NCI-H1105 (cell line): Measurements from ENCODE around the gene RNASE4.
"Not testable (repeated sequence)": the region's sequence is repeated elsewhere in the genome, so short reads cannot be mapped to it uniquely, and the experiment has no call there.

ENCODE experiments used
- DNase-seq: peaks from one replicate; lab custom pipeline; 2025; lab: John Stamatoyannopoulos, UW

RNASE4 gene

DNA sequence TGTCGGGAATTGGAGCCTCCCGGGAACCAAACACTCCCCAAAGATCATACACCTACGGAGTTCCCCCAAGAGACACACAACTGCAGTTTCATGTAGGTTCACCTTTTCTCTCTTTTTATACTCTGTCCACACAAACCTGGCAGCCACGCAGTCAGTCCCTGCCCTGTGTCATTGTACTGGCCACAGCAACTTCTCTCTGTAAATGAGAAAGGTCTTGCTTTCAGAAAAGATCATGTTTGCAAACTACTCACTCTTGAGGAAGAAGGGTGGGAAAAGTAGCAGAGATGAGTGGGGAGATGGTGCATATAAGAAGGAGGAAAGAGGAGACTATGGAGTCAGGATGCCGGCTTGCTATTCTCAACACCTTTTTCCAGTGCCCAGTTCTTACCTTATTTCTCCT is 14.6 kb downstream of the RNASE4 start:
- no peak for DNase-seq

DNA sequence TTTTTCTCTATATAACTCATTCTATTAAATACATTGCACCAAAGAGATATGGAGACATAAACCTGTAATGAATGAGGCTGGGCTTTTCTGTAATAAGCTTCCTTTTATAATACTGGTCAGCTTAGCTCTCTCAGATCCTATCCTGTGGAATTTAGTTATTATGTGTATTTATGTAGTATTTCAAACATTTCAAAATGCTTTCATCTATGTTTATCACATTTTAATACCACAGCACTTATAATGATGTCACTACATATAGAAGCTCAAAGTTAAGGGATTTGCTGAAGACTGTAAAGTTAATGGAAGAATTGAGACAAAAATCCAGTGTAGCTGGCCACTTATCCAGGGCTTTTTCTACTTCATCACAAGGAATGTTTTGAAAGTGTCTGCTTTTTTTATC is 15.6 kb downstream of the RNASE4 start:
- DNase-seq, result no peak

DNA sequence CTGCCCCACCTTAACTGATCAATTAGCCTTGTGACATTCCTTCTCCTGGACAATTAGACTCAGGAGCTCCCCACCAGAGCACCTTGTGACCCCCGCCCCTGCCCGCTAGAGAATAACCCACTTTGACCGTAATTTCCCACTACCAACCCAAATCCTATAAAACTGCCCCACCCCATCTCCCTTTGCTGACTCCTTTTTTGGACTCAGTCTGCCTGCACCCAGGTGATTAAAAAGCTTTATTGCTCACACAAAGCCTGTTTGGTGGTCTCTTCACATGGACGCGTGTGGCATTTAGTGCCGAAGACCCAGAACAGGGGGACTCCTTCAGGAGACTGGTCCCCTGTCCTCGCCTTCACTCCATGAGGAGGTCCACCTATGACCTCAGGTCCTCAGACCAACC is 16.6 kb downstream of the RNASE4 start:
- not testable (repeated sequence) for DNase-seq

DNA sequence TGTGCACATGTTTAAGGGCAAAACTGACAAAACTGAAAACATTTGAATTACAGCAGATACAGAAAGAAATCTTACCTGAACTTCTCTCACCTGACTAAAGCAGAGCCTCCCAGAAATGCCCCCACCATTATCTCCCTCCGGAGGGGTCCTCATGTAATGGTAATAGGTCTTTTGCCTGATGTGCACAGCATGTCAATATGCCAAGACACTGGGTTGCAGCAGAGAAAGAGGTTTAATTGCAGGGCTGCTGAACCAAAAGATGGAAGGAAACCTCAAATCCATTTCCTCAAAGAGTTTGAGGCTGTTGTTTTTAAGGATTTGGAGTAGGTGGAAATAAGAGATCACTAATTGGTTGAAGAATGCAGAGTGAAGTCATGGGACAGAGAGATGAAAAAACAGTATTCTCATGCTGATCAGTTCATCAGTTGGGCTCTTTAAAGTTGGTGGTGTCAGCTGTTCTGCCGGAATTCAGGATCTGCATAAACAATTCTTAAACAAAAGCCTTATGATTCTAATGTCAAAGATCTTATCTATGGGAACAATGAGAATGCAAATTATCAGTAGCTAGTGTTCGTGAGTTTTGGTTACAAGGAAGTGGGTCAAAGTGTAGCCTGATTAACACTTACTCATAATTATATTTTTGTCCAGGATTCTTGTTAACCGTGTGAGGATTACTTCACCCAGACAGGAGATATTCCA is 22.4 kb downstream of the RNASE4 start:
- DNase-seq, result no peak

DNA sequence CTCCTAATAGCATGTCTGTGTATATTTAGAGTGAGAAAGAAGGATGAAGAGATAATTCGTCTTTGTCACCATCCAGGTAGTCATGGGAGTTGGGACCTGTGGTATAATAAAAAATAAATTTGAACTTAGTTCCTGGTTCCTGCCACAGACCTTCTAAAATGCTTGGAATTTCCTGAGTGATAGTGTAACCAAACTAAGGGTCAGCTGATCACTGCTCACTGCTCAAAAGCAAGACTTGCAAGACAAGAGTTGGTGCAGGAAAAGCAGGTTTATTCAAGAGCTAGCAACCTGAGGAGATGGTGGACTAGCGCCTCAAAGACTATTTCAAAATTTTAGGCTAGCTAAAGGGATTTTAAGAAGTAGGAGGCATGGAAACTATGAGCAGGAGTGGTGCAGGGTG is 23.3 kb downstream of the RNASE4 start:
- DNase-seq, result no peak

DNA sequence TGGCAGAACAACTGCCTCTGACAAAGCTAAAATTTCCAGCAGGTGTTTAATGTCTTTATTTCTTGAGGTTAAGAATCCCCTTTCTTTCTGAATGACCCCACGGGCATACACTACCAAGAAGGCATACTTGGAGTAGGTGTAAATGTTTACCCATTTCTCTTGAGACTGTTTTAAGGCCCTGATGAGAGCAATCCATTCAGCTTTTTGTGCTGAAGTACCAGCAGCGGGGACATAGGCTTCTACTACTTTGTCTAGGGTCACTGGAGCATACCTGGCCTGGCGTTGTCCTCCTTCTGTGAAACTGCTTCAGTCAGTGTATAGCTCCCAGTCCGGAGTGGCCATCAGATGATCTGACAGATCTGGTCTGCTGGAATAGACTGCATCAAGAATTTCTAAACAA is 26.9 kb downstream of the RNASE4 start:
- DNase-seq, result no peak

DNA sequence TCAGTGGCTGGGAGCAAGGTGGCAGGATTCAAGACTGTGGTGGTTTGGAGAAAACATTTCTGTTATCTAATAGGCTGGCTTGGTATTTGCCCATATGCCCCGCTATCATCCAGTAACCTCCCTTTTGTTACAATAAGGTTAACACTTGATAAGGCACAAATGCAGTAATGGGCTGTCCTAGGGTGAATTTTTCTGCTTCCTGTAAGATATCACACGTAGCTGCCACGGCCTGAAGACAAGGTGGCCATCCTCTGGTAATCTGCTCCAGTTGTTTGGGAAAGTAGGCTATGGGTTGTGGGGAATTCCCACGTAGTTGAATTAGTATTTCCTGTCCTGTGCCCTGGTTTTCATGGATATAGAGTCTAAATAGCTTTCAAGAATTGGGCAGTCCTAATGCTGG is 27.3 kb downstream of the RNASE4 start:
- DNase-seq, result no peak

DNA sequence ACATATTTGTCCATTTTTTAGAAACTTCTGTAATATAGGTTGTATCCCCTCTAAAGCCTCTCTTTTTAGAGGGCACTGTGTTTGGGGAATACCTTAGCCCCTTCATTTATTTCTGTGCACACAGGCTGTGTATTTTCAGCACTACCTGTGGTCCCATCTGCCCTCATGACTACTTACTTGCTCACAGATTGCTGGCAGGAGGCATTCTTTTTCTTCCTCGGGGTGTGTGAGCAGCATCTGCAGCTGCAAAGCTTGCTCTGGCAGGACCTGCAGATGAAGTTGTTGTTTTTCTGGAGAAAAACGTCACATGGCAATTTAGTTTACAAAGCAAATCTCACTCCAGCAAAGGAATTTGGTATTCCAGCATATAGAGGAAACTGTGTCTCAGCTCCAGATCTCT is 28.5 kb downstream of the RNASE4 start:
- DNase-seq, result no peak

DNA sequence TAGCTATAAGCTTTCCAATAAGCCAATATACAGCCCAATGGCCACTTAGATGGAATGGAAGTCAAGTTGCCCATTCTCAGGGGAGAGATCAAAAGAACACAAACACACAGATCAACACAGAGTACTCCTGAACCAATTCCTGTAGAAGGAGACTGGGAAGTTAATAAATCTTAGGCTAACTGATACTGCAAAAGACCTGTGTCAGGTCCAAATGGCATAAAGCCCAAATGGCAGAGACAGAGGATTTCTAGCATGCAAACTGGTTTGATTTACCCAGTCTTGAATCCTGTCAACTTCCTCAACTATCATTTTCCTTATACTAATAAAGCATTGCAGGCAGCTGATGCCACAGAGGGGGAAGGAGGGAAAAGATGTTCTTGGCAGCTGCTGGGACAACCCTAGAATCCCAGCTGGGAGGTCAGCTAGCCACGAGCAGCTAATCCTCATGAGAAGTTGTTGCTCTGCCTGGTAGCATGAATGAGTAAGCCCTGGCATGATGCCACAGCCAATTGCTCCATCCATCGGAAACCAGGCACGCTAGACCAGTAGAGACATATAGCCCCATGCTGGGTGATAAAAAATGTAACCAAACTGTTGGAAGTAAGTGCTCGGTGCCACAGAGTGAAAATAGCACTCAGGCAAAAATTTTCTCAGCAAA is 30.4 kb downstream of the RNASE4 start:
- peak; percentile 6 for DNase-seq

DNA sequence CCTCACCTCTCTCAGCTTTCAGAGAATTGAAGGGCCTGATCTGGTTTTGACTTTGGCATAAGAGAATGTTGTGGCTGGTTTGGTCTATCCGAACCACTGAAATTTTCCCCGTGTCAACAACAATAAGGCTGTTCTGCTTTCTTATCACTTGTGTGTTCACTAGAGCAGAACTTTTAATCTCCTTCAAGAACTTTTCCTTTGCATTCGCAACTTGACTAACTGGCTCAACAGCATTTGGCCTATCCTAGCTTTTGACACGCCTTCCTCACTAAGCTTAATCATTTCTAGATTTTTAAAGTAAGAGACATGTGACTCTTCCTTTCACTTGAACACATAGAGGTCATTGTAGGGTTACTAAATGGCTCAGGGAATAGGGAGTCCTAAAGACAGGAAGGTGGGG is 35.4 kb downstream of the RNASE4 start:
- no peak for DNase-seq

DNA sequence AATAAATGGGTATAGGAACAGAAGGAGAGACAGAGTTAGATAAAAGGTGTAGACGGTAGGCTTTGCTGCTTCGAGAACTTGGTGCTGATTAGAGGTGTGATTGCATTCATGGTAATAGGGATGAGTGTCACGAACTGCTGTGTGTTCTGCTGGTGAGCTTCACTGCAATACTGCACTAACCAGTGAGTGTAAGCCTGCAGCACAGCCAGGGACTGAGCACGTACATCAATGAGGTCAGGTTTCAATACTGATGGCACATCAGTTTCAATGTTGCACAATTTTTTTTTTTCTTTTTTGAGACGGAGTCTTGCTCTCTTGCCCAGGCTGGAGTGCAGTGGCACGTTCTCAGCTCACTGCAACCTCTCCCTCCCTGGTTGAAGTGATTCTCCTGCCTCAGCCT is 36.4 kb downstream of the RNASE4 start:
- DNase-seq, result no peak

DNA sequence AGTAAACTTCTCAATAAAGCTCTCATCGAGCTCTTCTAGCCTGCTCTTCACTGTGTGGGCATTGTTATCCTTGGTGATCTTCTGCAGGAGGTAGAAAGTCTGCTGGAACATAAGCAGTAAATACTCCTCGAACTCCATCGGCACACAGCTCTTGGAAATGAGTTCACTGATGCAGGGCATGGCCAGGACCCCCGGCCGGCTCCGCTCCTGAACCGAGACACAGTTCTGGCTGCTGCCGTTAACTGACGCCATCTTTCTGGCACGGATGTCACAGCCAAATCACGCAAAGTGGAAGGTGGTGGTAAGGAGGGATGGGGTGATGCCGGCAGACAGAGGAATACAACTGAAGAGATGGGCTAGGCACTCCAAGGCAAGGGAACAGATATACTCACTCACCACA is 37.7 kb downstream of the RNASE4 start:
- DNase-seq, result no peak

DNA sequence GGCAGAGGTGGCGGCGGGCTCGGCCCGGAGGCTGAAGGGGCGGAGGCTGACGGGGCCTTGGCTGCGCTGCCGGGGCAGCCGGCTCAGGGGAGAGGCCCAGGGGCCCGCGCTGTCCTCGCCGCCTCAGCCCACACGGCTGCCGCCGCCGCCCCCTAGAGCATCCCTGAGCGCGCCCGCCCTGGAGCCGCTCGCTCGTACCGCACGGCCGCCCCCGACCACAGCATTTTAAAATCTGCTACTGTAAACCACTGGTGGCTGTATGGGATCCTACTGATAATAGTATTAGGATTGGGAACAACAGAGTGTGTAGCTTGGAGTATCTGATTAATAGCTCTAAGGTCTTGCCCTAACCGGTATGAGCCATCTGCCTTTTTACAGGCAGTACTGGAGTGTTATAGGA is 39.1 kb downstream of the RNASE4 start:
- no peak for DNase-seq

DNA sequence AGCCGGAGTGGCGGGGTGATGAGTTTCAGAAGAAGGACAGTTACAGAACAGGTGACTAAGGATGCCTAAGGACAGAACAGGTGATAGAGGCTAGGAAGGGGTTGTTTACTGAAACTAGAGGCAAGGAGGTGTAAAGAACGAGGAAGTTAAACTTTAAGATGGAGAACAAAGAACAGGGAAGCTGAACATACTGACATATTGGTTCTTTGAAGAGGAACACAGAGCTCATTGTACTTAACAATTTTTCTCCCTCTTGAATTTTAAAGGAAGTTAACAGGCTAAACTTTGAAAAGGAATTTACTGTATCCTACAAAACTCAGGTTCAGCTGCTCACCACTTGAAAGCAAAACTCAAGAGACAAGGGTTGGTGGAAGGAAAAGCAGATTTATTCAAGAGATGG is 41.8 kb downstream of the RNASE4 start:
- DNase-seq, result not testable (repeated sequence)

DNA sequence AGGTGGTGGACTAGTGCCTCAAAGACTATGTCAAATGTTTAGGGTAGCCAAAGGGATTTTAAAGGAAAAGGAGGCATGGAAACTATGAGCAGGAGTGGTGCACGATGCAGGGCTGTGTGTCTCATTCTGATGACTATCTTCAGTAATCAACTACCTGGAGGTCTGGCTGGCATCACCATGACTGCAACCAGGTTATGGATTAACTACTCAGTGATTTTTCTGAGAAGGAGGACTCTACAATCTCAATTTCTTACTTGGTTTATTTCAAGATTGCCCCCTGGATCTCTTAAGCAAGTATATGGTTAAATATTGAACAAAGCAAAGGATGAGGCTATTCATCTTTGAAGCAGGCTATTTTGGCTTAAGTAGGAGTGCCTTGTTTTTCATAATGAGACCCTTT is 42.2 kb downstream of the RNASE4 start:
- no peak for DNase-seq

DNA sequence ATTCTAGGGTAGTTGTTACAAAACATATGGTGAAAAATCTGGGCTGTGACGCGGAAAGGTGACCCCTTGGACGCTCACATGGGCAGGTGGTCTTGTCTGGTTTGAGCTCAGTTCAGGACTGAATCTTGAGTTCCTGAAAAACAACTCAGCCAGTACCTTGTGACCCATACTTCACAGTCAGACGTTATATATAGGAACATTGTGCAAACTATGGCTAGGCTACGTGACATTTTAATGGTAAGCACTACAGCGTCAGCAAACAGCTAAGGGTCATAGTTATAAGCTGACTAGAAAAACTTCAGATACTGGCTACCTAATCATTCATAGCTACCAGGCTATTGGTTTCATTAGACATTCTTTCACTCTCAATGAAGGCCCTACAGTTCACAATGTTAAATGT is 46.5 kb downstream of the RNASE4 start:
- no peak for DNase-seq

DNA sequence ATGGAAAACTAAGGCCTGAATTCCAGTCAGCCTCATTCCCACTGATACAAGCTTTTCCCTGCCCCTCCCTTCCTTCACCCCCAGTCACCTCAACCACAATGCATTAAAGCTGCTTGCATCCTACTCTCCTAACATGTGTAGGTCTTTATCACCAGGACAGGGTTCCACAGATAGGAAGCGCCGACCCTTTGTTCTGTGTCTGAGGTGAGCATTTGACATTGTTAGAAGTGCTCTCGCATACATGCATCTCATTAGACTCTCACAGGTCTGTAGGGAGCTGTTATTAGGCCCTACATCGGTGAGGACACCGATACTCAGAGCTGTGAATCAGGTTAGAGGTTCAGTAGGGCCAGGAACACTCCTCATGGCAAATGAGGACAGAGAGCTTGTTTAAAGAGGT is 48.1 kb downstream of the RNASE4 start:
- DNase-seq, result no peak

DNA sequence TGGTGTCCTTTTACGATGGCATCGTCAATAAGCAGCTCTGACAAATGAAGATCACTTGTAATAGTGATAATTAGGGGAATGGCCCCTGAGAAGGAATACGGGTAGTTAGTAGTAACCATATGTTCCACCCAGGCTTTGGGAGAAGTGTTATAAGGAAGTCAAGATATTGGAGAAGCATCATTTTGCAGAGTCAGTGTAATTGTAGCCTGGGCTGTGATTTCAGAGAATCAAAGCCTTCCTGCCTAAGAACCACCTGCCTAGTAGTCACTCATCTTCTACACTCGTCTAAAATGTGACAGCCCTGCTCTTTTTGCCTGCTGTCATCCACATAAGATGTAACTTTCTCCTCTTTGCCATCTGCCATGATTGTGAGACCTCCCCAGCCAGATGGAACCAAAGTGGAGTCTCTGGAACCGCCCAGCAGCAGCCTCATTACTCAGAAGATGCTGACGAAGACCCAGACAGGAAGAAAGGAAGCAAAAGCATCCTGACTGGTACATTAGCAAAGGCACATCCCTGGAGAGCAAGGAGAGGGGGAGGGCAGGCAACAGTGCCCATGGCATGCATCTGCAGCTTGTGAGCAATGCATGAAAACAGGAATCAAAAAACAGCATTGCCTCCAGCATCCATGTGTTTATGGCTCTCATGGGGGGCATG is 48.7 kb downstream of the RNASE4 start:
- no peak for DNase-seq

DNA sequence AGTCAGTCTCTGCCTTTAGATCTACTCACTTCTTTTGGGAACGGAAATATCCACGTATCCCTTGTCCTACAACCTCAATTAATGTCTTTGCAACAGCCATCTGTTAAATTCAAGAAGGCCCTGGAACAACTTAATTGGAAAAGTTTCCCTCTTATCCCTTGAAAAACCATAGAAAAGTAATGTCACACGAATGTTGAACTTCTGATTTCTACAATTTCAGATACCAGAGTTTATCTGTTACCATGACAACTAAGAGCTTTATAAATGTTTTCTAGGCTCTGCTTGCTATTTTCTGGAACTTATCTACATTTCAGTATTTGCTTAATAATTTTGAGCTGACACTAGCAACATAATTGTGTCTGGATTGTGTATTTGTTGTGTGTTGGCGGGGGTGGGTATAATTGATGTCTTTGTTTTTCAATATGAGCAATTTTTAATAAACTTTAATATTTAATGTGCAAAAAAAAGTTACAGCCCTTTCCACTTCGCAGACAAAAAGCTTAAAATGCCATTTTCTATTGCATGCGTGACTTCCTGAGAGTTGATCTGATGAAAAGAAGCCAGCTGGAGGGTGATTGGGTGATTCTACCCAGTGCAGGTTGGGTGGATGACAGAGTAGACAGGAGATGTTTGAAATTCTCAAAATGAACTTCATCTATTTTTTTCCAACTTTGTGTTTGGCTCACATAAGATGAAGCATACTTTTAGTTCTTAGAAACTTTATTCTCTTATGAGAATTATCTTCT is 49.5 kb downstream of the RNASE4 start:
- no peak for DNase-seq

DNA sequence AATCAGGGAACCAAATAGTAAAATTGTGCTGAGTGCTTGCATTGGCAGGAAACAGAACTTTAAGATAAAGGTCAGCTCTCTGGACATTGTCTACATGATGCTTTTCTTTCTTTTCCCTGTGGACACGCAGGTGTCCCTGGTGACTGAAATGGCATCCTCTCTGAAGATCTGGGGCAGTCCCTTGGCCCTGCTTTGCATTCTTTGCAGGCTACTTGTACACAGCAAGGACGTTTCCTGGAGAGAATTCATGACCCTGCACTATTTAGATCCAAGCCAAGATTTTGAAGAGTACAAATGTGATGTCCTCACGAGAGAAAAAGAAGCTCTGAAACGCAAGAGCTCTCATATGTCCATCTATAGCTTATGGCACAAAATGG is 50.1 kb downstream of the RNASE4 start:
- DNase-seq, result no peak

DNA sequence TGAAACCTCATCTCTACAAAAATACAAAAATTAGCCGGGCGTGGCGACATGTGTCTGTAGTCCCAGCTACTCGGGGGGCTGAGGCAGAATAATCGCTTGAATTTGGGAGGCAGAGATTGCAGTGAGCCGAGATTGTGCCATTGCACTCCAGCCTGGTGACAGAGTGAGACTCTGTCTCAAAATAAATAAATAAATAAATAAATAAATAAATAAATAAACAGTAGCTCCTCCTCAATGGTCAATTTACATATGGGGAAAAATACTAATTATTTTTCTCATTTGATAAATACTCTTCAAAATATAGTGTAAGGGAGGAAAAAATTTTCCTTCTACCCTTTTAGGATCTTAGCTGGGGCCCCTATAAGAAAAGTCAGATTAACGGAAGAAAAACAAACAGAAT is 53.9 kb downstream of the RNASE4 start:
- not testable (repeated sequence) for DNase-seq

DNA sequence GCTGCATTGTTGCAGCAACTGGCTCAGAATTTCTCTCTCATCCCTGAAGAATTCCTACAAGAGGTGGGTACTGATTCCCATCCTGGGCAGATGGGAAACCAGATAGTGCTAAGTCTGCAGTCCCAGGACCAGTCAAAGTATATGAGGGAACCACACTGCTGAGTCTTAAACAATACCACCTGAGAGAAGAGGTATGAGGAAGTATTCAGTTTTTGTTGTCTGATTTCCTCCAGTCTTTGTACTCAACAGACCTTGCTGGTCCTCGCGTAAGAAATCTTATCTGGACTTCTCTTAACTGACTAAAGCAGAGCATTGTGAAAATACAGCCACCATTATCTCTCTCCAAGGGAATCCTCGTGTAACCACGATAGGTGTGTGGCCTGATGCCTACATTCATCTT is 57.8 kb downstream of the RNASE4 start:
- no peak for DNase-seq

DNA sequence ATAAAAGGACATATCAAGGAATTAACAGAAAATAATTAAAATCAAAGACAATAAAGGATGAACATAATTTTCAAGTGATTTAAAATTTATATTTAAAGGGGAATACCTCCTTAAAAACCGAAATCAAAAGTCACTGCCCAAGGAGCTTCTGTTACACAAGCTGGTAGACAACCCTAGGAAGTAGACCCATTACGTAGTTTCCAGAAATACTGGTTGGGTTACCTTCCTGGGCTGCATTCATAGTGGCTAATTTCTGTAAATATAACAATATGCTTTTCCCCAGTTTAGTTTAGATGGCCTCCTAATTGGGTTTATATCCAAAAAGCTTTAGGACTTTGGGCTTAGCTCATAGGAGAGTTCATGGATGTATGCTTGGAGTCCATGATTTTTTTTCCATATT is 59.2 kb downstream of the RNASE4 start:
- DNase-seq, result no peak
